Prostate gland (tissue), 2 donors: ENCODE measurements around the gene SRSF3. TPM values are rescaled to one million over a fixed set of nuclear protein-coding genes. Genes with fewer than 3 reads are reported as not detected.
A peak's percentile ranks its signal among the peaks of the same experiment; 100 is the strongest.

Source experiments
- DNase-seq: peaks from one replicate; pipeline ENCODE4 v3.0.0-alpha.2; 2019; ENCODE audit warnings: low spot score
- H3K27ac ChIP-seq, 2 donors: fragments of 200-600 bp; sonication (generic); 2 replicates each; pipeline ENCODE4 v1.5.1; 2017 to 2019
- H3K27me3 ChIP-seq: fragments of 200-600 bp; sonication (generic); replicated peaks from 2 replicates; pipeline ENCODE4 v1.5.1; 2019; ENCODE audit not compliant: insufficient read depth
- H3K36me3 ChIP-seq, 2 donors: fragments of 200-600 bp; sonication (generic); 1 replicate in 1 of 2; 2 replicates in 1 of 2; pipeline versions ENCODE4 v1.5.1 to v1.8.1; 2017 to 2019
- H3K4me1 ChIP-seq: fragments of 200-600 bp; sonication (generic); replicated peaks from 2 replicates; pipeline ENCODE4 v1.5.1; 2019
- H3K4me3 ChIP-seq, 2 donors: fragments of 200-600 bp; sonication (generic); 2 replicates each; pipeline ENCODE4 v1.5.1; 2017 to 2019
- H3K9me3 ChIP-seq: fragments of 200-600 bp; sonication (generic); 2 replicates; pipeline ENCODE4 v1.5.1; 2017
- POLR2A ChIP-seq: fragments of 450-650 bp; IDR thresholded peaks from one replicate; pipeline ENCODE4 v1.6.1; 2016; ENCODE audit warnings: antibody characterized with exemption, mild to moderate bottlenecking
- POLR2AphosphoS5 ChIP-seq: sonication (generic); formaldehyde crosslinking; IDR thresholded peaks from one replicate; pipeline ENCODE4 v1.6.1; 2017; ENCODE audit warnings: antibody characterized with exemption
- WGBS: methylation state at CpG from one replicate; pipeline ENCODE4 v1.1.5; 2018; 5-methylcytosine and 5-hydroxymethylcytosine counted together
- intact Hi-C: fragments of 100-400 bp; cut with DNase I; formaldehyde crosslinking; loops from one replicate; pipeline ENCODE4 v1.14.2; 2022
- total RNA-seq, 2 donors: library from RNA; depleted of rRNA; stranded (reverse); fragments of >200 nt; gene quantifications; one replicate each; pipeline ENCODE4 v1.1.0, GENCODE V29; 2016
- TF ChIP-seq, protein P1 (sequence below), 4 experiments: fragments of 200-600 bp in 2 of 4; fragments of 450-650 bp in 2 of 4; sonication (generic) in 2 of 4; IDR thresholded peaks; 1 replicate in 3 of 4; 2 replicates in 1 of 4; pipeline ENCODE4 v1.5.1; 2016 to 2019; ENCODE audit warnings: antibody characterized with exemption in 4 of 4, mild to moderate bottlenecking in 2 of 4, moderate library complexity in 2 of 4

Gene SRSF3
- total RNA-seq, 2 donors from 2014 or later = 111 to 153 TPM

DNA sequence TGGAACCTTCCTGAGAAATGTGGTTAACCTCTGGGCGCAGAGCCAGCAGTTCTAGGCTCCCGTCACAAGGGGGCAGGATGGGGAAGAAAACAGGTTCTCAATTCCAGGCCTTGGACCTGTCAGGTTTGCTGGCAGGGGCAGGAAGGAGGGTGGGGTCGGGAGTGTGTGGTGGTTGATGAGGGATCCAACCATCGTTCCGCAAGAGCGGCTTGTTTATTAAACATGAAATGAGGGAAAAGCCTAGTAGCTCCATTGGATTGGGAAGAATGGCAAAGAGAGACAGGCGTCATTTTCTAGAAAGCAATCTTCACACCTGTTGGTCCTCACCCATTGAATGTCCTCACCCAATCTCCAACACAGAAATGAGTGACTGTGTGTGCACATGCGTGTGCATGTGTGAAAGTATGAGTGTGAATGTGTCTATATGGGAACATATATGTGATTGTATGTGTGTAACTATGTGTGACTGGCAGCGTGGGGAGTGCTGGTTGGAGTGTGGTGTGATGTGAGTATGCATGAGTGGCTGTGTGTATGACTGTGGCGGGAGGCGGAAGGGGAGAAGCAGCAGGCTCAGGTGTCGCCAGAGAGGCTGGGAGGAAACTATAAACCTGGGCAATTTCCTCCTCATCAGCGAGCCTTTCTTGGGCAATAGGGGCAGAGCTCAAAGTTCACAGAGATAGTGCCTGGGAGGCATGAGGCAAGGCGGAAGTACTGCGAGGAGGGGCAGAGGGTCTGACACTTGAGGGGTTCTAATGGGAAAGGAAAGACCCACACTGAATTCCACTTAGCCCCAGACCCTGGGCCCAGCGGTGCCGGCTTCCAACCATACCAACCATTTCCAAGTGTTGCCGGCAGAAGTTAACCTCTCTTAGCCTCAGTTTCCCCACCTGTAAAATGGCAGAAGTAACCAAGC is 29.6 kb downstream of the SRSF3 start:
- Histone ChIP-seq H3K27ac (no peak overlapping the region), H3K9me3 (no peaks in the 10 kb centered on the region), H3K4me1 (no peaks in the 10 kb centered on the region), H3K4me3 (no peak overlapping the region), H3K36me3 (no peaks in the 10 kb centered on the region), H3K27me3 (no peaks in the 10 kb centered on the region)
- intact Hi-C loops = loop anchor here (1.0 to 5.0 kb wide), 2 partner anchors 56 to 133 kb away; no protein-coding TSS in a partner anchor
- TF ChIP-seq POLR2A (no peak), POLR2AphosphoS5 (peak; percentile 93)
- TF ChIP-seq, protein P1, sequence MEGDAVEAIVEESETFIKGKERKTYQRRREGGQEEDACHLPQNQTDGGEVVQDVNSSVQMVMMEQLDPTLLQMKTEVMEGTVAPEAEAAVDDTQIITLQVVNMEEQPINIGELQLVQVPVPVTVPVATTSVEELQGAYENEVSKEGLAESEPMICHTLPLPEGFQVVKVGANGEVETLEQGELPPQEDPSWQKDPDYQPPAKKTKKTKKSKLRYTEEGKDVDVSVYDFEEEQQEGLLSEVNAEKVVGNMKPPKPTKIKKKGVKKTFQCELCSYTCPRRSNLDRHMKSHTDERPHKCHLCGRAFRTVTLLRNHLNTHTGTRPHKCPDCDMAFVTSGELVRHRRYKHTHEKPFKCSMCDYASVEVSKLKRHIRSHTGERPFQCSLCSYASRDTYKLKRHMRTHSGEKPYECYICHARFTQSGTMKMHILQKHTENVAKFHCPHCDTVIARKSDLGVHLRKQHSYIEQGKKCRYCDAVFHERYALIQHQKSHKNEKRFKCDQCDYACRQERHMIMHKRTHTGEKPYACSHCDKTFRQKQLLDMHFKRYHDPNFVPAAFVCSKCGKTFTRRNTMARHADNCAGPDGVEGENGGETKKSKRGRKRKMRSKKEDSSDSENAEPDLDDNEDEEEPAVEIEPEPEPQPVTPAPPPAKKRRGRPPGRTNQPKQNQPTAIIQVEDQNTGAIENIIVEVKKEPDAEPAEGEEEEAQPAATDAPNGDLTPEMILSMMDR (IDR thresholded peaks at IDR 0.05) = peak; percentile 82 to 94 (median 88)
- 55% methylated on average over 18 of the region's 18 CpGs for WGBS
- peak; percentile 89 for DNase-seq

DNA sequence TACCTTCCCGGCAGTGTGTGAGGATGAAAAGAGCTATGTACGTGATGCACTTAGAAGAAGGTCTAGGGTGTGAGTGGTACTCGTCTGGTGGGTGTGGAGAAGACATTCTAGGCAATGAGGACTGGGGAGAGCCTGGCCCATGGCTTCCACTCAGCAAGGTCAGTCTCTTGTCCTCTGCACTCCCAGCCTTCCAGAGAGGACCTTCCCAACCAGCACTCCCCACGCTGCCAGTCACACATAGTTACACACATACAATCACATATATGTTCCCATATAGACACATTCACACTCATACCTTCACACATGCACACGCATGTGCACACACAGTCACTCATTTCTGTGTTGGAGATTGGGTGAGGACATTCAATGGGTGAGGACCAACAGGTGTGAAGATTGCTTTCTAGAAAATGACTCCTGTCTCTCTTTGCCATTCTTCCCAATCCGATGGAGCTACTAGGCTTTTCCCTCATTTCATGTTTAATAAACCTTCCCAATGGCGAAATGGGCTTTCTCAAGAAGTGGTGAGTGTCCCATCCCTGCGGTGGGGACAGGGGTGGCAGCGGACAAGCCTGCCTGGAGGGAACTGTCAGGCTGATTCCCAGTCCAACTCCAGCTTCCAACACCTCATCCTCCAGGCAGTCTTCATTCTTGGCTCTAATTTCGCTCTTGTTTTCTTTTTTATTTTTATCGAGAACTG is 30.4 kb downstream of the SRSF3 start:
- H3K4me1 ChIP-seq = no peaks in the 10 kb centered on the region
- no peak for DNase-seq
- no peaks in the 10 kb centered on the region for H3K9me3 ChIP-seq
- TF ChIP-seq, protein P1 (IDR thresholded peaks at IDR 0.05) = no peak
- TF ChIP-seq POLR2A = no peak
- no peak for TF ChIP-seq POLR2AphosphoS5
- H3K27ac ChIP-seq = no peak overlapping the region
- intact Hi-C loops = loop anchor here (5.0 kb wide), 1 partner anchor 133 kb away; no protein-coding TSS in a partner anchor
- 69% methylated on average over 11 of the region's 11 CpGs for WGBS
- no peaks in the 10 kb centered on the region for H3K27me3 ChIP-seq
- no peak overlapping the region for H3K4me3 ChIP-seq
- H3K36me3 ChIP-seq = no peaks in the 10 kb centered on the region

DNA sequence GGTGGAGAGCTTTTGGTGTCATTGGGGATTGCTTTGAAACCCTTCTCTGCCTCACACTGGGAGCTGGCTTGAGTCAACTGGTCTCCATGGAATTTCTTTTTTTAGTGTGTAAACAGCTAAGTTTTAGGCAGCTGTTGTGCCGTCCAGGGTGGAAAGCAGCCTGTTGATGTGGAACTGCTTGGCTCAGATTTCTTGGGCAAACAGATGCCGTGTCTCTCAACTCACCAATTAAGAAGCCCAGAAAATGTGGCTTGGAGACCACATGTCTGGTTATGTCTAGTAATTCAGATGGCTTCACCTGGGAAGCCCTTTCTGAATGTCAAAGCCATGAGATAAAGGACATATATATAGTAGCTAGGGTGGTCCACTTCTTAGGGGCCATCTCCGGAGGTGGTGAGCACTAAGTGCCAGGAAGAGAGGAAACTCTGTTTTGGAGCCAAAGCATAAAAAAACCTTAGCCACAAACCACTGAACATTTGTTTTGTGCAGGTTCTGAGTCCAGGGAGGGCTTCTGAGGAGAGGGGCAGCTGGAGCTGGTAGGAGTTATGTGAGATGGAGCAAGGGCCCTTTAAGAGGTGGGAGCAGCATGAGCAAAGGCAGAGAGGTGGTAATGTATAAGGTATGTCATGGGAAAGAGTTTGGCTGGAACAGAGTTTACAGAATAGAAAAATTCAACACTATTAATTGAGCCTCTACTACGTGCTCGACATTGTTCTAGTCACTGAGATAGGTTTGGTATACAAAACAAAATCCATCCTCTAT is 31.2 kb downstream of the SRSF3 start:
- no peak overlapping the region for H3K27ac ChIP-seq
- H3K9me3 ChIP-seq = no peaks in the 10 kb centered on the region
- no peak overlapping the region for H3K4me3 ChIP-seq
- no peak for DNase-seq
- H3K36me3 ChIP-seq = no peaks in the 10 kb centered on the region
- intact Hi-C loops = no loop called here
- no peaks in the 10 kb centered on the region for H3K4me1 ChIP-seq
- WGBS = 51% methylated on average over 5 of the region's 5 CpGs
- TF ChIP-seq POLR2A (no peak), POLR2AphosphoS5 (no peak)
- TF ChIP-seq, protein P1 (IDR thresholded peaks at IDR 0.05) = no peak
- no peaks in the 10 kb centered on the region for H3K27me3 ChIP-seq

DNA sequence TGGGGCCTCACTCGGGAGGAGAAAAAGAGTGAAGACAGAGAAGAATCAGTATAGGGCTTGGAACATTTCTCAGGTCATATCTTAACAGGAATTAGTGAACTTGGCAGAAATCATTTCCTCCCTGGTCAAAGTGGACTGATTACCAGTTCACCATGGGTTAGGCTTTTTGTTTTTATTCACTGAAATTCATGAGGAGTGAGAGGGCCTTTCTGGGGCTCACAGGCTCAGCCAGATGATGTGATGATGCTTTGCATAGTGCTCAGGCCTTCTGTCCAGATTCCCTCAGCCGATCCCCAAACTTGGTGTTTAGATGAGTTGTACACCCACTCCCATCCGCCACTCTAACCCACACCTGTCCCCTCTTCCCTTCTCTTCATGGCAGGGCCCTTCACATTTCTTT is 32.5 kb downstream of the SRSF3 start:
- H3K4me1 ChIP-seq = no peaks in the 10 kb centered on the region
- H3K4me3 ChIP-seq = no peak overlapping the region
- no peak overlapping the region for H3K27ac ChIP-seq
- intact Hi-C loops = no loop called here
- 90% methylated on average over 3 of the region's 3 CpGs for WGBS
- H3K27me3 ChIP-seq = no peaks in the 10 kb centered on the region
- no peaks in the 10 kb centered on the region for H3K36me3 ChIP-seq
- no peak for TF ChIP-seq POLR2A
- TF ChIP-seq, protein P1 (IDR thresholded peaks at IDR 0.05) = no peak
- no peak for TF ChIP-seq POLR2AphosphoS5
- H3K9me3 ChIP-seq = no peaks in the 10 kb centered on the region
- DNase-seq = no peak
